Liver (tissue), 9 donors: ENCODE measurements around the gene KANSL1. TPM values are rescaled to one million over a fixed set of nuclear protein-coding genes. Genes with fewer than 3 reads are reported as not detected.

ENCODE experiments used
- DNase-seq: peaks from one replicate; pipeline ENCODE4 v3.0.0-alpha.2; 2017; ENCODE audit warnings: low spot score
- H3K27ac ChIP-seq, 2 donors: one replicate each; pipeline ENCODE4 v1.7.0; 2013; ENCODE audit warnings: inconsistent platforms in 2 of 2, low read length in 2 of 2, control low read depth in 1 of 2, low read depth in 1 of 2, mild to moderate bottlenecking in 1 of 2
- H3K27me3 ChIP-seq, 4 donors: one replicate each; pipeline versions ENCODE4 v1.6.1 to v1.7.0; 2013; ENCODE audit warnings: low read length in 3 of 4, inconsistent platforms in 1 of 4, mild to moderate bottlenecking in 1 of 4, moderate library complexity in 1 of 4; ENCODE audit not compliant: control insufficient read depth in 4 of 4, insufficient read depth in 4 of 4
- H3K36me3 ChIP-seq, 4 donors: one replicate each; pipeline versions ENCODE4 v1.6.1 to v1.7.0; 2013; ENCODE audit warnings: low read length in 3 of 4, mild to moderate bottlenecking in 3 of 4, low read depth in 1 of 4, moderate library complexity in 1 of 4; ENCODE audit not compliant: control insufficient read depth in 4 of 4, insufficient read depth in 3 of 4
- H3K4me1 ChIP-seq, 4 donors: one replicate each; pipeline versions ENCODE4 v1.6.1 to v1.7.0; 2013; ENCODE audit warnings: low read length in 3 of 4, mild to moderate bottlenecking in 3 of 4, moderate library complexity in 1 of 4; ENCODE audit not compliant: control insufficient read depth in 4 of 4, insufficient read depth in 4 of 4
- H3K4me3 ChIP-seq, 3 donors: one replicate each; pipeline versions ENCODE4 v1.6.1 to v1.7.0; 2013; ENCODE audit warnings: low read length in 3 of 3, control low read depth in 1 of 3, low read depth in 1 of 3, mild to moderate bottlenecking in 1 of 3
- H3K9ac ChIP-seq, 2 donors: one replicate each; pipeline ENCODE4 v1.7.0; 2013; ENCODE audit warnings: low read length in 2 of 2, mild to moderate bottlenecking in 2 of 2, moderate library complexity in 2 of 2, control low read depth in 1 of 2, low read depth in 1 of 2
- H3K9me3 ChIP-seq, 4 donors: one replicate each; pipeline versions ENCODE4 v1.6.1 to v1.7.0; 2013; ENCODE audit warnings: low read length in 3 of 4; ENCODE audit not compliant: control insufficient read depth in 4 of 4
- EGR1 ChIP-seq, 2 donors: IDR thresholded peaks; 2 replicates each; pipeline ENCODE4 v1.6.1; 2016 to 2018; ENCODE audit warnings: antibody characterized with exemption in 2 of 2, low read depth in 2 of 2
- GABPA ChIP-seq, 2 donors: IDR thresholded peaks in 1 of 2; conservative IDR thresholded peaks in 1 of 2; 2 replicates each; pipeline ENCODE4 v1.6.1; 2016; ENCODE audit warnings: antibody characterized with exemption in 2 of 2, mild to moderate bottlenecking in 1 of 2, moderate library complexity in 1 of 2
- HNF4A ChIP-seq, 2 donors: conservative IDR thresholded peaks; 2 replicates each; pipeline ENCODE4 v1.6.1; 2016; ENCODE audit warnings: antibody characterized with exemption in 2 of 2, mild to moderate bottlenecking in 2 of 2
- RAD21 ChIP-seq, 2 donors: IDR thresholded peaks; 2 replicates each; pipeline ENCODE4 v1.6.1; 2016; ENCODE audit warnings: antibody characterized with exemption in 2 of 2, mild to moderate bottlenecking in 2 of 2
- SP1 ChIP-seq: IDR thresholded peaks from 2 replicates; pipeline ENCODE4 v1.6.1; 2018; ENCODE audit warnings: antibody characterized with exemption, mild to moderate bottlenecking
- TAF1 ChIP-seq: conservative IDR thresholded peaks from 2 replicates; pipeline ENCODE4 v1.6.1; 2016; ENCODE audit warnings: antibody characterized with exemption, mild to moderate bottlenecking
- YY1 ChIP-seq: IDR thresholded peaks from 2 replicates; pipeline ENCODE4 v1.6.1; 2016; ENCODE audit warnings: antibody characterized with exemption, mild to moderate bottlenecking
- WGBS: extraction: QIAGEN DNeasy Blood & Tissue Kit; methylation state at CpG from one replicate; pipeline ENCODE4 v1.1.7; 2013; 5-methylcytosine and 5-hydroxymethylcytosine counted together
- polyA plus RNA-seq, 2 donors: library from polyadenylated mRNA; stranded (reverse) in 1 of 2; unstranded in 1 of 2; fragments of 200-250 nt in 1 of 2; fragments of >200 nt in 1 of 2; fragmentation: Nextera tagmentation in 1 of 2; extraction: Ambion mirVana in 1 of 2; gene quantifications; one replicate each; pipeline versions ENCODE4 v1.2.1 to v1.2.3, GENCODE V29; 2013 to 2015
- total RNA-seq, 2 donors: library from RNA; depleted of rRNA; stranded (reverse); fragments of >200 nt; gene quantifications; one replicate each; pipeline ENCODE4 v1.2.3, GENCODE V29; 2014
- TF ChIP-seq, protein P1 (sequence below): IDR thresholded peaks from 2 replicates; pipeline ENCODE4 v1.6.1; 2016; ENCODE audit warnings: antibody characterized with exemption, mild to moderate bottlenecking
- TF ChIP-seq, protein P2 (sequence below): IDR thresholded peaks from 2 replicates; pipeline ENCODE4 v1.6.1; 2016; ENCODE audit warnings: antibody characterized with exemption
- TF ChIP-seq, protein P3 (sequence below): IDR thresholded peaks from 2 replicates; pipeline ENCODE4 v1.6.1; 2016; ENCODE audit warnings: antibody characterized with exemption
- TF ChIP-seq, protein P4 (sequence below): IDR thresholded peaks from 2 replicates; pipeline ENCODE4 v1.6.1; 2016; ENCODE audit warnings: antibody characterized with exemption
- donor health status: healthy.
- donor health status: healthy.
- donor health status: healthy.
- donor health status: healthy.
- donor health status: healthy.

KANSL1 gene
- total and polyA plus RNA-seq, 4 donors = 5.5 to 86.3 (median 24.0) TPM

DNA sequence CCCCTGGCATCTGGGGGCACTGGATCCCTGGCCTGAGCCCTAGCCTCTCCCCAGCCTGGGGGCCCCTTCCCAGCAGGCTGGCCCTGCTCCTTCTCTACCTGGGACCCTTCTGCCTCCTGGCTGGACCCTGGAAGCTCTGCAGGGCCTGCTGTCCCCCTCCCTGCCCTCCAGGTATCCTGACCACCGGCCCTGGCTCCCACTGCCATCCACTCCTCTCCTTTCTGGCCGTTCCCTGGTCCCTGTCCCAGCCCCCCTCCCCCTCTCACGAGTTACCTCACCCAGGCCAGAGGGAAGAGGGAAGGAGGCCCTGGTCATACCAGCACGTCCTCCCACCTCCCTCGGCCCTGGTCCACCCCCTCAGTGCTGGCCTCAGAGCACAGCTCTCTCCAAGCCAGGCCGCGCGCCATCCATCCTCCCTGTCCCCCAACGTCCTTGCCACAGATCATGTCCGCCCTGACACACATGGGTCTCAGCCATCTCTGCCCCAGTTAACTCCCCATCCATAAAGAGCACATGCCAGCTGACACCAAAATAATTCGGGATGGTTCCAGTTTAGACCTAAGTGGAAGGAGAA is 180.6 kb downstream of the KANSL1 start:
- Histone ChIP-seq H3K9me3 (no peaks in the 10 kb centered on the region), H3K27me3 (no peaks in the 10 kb centered on the region), H3K9ac (no peak overlapping the region), H3K4me3 (no peak overlapping the region), H3K4me1 (no peaks in the 10 kb centered on the region), H3K27ac (no peak overlapping the region), H3K36me3 (no peaks in the 10 kb centered on the region)
- TF ChIP-seq TAF1 = no peak
- TF ChIP-seq, protein P1, sequence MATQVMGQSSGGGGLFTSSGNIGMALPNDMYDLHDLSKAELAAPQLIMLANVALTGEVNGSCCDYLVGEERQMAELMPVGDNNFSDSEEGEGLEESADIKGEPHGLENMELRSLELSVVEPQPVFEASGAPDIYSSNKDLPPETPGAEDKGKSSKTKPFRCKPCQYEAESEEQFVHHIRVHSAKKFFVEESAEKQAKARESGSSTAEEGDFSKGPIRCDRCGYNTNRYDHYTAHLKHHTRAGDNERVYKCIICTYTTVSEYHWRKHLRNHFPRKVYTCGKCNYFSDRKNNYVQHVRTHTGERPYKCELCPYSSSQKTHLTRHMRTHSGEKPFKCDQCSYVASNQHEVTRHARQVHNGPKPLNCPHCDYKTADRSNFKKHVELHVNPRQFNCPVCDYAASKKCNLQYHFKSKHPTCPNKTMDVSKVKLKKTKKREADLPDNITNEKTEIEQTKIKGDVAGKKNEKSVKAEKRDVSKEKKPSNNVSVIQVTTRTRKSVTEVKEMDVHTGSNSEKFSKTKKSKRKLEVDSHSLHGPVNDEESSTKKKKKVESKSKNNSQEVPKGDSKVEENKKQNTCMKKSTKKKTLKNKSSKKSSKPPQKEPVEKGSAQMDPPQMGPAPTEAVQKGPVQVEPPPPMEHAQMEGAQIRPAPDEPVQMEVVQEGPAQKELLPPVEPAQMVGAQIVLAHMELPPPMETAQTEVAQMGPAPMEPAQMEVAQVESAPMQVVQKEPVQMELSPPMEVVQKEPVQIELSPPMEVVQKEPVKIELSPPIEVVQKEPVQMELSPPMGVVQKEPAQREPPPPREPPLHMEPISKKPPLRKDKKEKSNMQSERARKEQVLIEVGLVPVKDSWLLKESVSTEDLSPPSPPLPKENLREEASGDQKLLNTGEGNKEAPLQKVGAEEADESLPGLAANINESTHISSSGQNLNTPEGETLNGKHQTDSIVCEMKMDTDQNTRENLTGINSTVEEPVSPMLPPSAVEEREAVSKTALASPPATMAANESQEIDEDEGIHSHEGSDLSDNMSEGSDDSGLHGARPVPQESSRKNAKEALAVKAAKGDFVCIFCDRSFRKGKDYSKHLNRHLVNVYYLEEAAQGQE = no peak
- TF ChIP-seq YY1 = no peak
- DNase-seq = no peak
- 87% methylated on average over 11 of the region's 11 CpGs for WGBS

DNA sequence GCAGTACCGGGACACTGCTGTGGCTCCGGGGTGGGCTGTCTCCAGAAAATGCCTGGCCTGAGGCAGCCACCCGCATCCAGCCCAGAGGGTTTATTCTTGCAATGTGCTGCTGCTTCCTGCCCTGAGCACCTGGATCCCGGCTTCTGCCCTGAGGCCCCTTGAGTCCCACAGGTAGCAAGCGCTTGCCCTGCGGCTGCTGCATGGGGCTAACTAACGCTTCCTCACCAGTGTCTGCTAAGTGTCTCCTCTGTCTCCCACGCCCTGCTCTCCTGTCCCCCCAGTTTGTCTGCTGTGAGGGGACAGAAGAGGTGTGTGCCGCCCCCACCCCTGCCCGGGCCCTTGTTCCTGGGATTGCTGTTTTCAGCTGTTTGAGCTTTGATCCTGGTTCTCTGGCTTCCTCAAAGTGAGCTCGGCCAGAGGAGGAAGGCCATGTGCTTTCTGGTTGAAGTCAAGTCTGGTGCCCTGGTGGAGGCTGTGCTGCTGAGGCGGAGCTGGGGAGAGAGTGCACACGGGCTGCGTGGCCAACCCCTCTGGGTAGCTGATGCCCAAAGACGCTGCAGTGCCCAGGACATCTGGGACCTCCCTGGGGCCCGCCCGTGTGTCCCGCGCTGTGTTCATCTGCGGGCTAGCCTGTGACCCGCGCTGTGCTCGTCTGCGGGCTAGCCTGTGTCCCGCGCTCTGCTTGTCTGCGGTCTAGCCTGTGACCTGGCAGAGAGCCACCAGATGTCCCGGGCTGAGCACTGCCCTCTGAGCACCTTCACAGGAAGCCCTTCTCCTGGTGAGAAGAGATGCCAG is 181.3 kb downstream of the KANSL1 start:
- H3K4me1 ChIP-seq = no peaks in the 10 kb centered on the region
- H3K27ac ChIP-seq = no peak overlapping the region
- no peak overlapping the region for H3K4me3 ChIP-seq
- DNase-seq = no peak
- H3K9ac ChIP-seq = no peak overlapping the region
- H3K27me3 ChIP-seq = no peaks in the 10 kb centered on the region
- TF ChIP-seq YY1 = no peak
- TF ChIP-seq, protein P2, sequence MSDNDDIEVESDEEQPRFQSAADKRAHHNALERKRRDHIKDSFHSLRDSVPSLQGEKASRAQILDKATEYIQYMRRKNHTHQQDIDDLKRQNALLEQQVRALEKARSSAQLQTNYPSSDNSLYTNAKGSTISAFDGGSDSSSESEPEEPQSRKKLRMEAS = no peak
- TF ChIP-seq, protein P3, sequence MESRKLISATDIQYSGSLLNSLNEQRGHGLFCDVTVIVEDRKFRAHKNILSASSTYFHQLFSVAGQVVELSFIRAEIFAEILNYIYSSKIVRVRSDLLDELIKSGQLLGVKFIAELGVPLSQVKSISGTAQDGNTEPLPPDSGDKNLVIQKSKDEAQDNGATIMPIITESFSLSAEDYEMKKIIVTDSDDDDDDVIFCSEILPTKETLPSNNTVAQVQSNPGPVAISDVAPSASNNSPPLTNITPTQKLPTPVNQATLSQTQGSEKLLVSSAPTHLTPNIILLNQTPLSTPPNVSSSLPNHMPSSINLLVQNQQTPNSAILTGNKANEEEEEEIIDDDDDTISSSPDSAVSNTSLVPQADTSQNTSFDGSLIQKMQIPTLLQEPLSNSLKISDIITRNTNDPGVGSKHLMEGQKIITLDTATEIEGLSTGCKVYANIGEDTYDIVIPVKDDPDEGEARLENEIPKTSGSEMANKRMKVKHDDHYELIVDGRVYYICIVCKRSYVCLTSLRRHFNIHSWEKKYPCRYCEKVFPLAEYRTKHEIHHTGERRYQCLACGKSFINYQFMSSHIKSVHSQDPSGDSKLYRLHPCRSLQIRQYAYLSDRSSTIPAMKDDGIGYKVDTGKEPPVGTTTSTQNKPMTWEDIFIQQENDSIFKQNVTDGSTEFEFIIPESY = no peak
- TF ChIP-seq, protein P4, sequence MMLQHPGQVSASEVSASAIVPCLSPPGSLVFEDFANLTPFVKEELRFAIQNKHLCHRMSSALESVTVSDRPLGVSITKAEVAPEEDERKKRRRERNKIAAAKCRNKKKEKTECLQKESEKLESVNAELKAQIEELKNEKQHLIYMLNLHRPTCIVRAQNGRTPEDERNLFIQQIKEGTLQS = no peak
- TF ChIP-seq TAF1 = no peak
- TF ChIP-seq HNF4A (conservative IDR thresholded peaks at IDR 0.05) = no peak
- no peak for TF ChIP-seq RAD21 (IDR thresholded peaks at IDR 0.05)
- no peak for TF ChIP-seq EGR1 (IDR thresholded peaks at IDR 0.05; ENCODE audit: low read depth in 2 of 2)
- no peak for TF ChIP-seq GABPA (IDR thresholded peaks at IDR 0.05 in 1 of 2, conservative IDR thresholded peaks at IDR 0.05 in 1 of 2)
- no peak for TF ChIP-seq SP1
- no peaks in the 10 kb centered on the region for H3K36me3 ChIP-seq
- no peaks in the 10 kb centered on the region for H3K9me3 ChIP-seq
- WGBS = 92% methylated on average over 28 of the region's 28 CpGs
